Measurements from ENCODE around the gene KRTAP5-2.
"Not testable (repeated sequence)": the region's sequence is repeated elsewhere in the genome, so short reads cannot be mapped to it uniquely, and the experiment has no call there.

KRTAP5-2 gene, protein sequence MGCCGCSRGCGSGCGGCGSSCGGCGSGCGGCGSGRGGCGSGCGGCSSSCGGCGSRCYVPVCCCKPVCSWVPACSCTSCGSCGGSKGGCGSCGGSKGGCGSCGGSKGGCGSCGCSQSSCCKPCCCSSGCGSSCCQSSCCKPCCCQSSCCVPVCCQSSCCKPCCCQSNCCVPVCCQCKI

DNA sequence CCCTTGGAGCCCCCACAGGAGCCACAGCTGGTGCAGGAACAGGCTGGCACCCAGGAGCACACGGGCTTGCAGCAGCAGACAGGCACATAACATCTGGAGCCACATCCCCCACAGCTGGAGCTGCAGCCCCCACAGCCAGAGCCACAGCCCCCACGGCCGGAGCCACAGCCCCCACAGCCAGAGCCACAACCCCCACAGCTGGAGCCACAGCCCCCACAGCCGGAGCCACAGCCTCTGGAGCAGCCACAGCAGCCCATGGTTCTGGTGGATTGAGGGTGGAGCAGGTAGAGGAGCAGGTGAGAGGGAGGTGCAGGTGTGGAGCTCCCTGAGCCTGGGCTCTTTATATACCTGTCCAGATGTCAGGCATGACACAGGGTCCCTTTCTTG is at the start of gene KRTAP5-2:
Gene KRTAP5-2, minus strand, starts transcription at position 301 of the 387 bp plus-strand sequence. Its CDS starts 44 bp downstream, at position 257.
- DNase-seq (ENCODE audit: low read depth): no peak
- H3K4me3 ChIP-seq (ENCODE audit: low read length): no peak within 1 kb of the TSS
- TF ChIP-seq, protein P1, sequence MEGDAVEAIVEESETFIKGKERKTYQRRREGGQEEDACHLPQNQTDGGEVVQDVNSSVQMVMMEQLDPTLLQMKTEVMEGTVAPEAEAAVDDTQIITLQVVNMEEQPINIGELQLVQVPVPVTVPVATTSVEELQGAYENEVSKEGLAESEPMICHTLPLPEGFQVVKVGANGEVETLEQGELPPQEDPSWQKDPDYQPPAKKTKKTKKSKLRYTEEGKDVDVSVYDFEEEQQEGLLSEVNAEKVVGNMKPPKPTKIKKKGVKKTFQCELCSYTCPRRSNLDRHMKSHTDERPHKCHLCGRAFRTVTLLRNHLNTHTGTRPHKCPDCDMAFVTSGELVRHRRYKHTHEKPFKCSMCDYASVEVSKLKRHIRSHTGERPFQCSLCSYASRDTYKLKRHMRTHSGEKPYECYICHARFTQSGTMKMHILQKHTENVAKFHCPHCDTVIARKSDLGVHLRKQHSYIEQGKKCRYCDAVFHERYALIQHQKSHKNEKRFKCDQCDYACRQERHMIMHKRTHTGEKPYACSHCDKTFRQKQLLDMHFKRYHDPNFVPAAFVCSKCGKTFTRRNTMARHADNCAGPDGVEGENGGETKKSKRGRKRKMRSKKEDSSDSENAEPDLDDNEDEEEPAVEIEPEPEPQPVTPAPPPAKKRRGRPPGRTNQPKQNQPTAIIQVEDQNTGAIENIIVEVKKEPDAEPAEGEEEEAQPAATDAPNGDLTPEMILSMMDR (IDR thresholded peaks at IDR 0.05; ENCODE audit: insufficient read depth, low read depth, low read length, missing control alignments): no peak

DNA sequence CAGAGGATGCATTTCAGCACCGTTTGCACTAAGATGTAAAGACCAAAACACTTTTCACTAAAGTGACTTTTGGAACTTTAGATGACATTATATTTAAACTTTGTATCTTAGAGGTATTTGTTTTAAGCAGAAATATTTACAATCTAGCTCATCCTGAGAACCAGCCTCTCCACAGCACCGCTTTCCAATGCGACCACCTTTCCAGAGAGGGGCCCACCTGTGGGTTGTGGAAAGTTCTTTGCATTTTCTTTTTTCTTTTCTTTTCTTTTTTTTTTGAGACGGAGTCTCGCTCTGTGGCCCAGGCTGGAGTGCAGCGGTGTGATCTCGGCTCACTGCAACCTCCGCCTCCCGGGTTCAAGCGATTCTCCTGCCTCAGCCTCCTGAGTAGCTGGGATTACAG is 48.4 kb upstream of the KRTAP5-2 start:
- DNase-seq (ENCODE audit: low read depth); H3K4me3 ChIP-seq (ENCODE audit: low read length): not testable (repeated sequence)

DNA sequence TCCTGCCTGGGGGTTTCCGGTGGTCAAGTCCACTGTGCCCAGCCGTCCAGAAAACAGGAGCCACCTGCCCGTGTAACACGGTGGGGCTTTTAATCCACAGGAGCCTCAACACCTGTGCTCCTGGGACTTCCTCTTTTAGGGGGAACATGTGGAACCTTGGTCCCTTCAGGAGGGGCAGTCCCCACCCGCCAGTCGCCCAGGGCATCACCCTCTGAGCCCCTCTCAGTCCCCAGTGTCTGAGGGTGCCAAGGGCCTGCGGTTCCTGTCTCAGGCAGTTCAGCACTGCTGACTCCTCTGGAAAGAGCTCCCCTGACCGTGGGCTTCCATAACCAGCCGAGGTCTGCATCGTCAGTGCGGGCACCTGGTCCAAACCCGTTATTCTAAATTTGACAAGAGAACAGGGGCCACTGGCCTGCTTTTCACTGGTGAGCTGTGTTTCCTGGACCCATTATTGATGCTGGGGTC is 47.3 kb upstream of the KRTAP5-2 start:
- TF ChIP-seq, protein P1 (IDR thresholded peaks at IDR 0.05; ENCODE audit: insufficient read depth, low read depth, low read length, missing control alignments): no peak
- no peak for DNase-seq (ENCODE audit: low read depth)
- H3K4me3 ChIP-seq (ENCODE audit: low read length): no peak overlapping the region

DNA sequence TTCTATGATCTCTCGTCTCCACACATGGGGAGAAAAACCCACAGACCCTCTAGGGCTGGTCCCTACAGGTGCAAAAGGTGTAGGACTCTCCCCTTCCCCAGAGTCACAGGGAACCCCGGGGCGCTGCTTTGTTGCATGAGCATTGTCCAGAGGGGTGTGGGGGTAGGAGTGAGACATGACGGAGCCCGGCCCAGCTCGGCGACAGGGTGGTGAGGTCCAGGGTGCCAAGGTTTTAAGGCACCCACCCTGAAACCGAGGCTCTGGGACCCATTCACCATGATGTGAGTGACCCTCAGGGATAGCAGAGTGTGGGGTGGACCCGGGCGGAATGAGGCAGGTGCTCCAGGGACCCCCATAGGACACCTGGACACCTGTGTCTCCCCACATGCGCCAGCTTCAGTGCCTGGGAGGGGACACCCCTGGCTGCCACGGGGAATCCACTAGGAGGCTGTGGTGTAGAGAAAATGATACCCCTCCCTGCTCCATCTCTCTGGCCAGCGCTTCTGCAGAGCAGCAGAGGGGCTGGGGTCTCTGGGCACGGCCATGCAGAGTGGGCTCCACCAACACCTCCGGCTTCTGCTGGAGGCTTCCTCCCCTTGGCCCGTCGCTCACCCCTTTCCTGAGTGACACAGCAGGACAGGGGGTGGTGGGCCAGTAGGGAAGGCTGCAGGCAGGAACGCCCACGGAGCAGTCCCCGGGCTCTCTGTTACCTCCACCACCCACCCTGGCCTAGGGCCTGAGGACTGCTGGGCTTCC is 46.7 kb upstream of the KRTAP5-2 start:
- H3K4me3 ChIP-seq (ENCODE audit: low read length): no peak overlapping the region
- TF ChIP-seq, protein P1 (IDR thresholded peaks at IDR 0.05; ENCODE audit: insufficient read depth, low read depth, low read length, missing control alignments): no peak
- no peak for DNase-seq (ENCODE audit: low read depth)

DNA sequence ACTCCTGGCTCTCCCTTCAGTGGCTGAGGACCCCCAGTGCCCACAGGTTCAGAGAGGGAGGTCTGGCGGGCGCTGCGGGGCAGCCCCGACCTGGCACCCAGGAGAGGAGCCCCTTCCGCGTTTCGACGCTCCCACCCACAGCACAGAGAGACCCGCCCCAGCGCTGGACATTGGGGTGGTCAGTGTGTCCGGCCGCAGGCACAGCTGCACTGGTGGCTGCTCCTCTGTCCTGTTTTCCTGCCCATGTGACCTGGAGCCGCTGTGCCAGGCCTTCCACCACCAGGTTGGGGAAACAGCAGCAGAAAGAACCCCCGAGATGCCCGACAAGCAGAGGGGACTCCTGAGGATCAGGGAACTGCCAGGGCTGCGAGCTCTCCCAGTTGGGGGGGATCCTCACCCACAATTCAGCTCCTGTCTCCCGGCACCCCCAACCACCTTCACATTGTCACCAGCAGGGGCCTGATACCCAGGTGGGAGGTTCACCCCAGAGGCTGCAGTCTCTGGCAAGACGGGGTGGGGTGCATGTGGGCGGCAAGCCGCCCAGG is 45.1 kb upstream of the KRTAP5-2 start:
- no peak overlapping the region for H3K4me3 ChIP-seq (ENCODE audit: low read length)
- no peak for DNase-seq (ENCODE audit: low read depth)
- TF ChIP-seq, protein P1 (IDR thresholded peaks at IDR 0.05; ENCODE audit: insufficient read depth, low read depth, low read length, missing control alignments): no peak

DNA sequence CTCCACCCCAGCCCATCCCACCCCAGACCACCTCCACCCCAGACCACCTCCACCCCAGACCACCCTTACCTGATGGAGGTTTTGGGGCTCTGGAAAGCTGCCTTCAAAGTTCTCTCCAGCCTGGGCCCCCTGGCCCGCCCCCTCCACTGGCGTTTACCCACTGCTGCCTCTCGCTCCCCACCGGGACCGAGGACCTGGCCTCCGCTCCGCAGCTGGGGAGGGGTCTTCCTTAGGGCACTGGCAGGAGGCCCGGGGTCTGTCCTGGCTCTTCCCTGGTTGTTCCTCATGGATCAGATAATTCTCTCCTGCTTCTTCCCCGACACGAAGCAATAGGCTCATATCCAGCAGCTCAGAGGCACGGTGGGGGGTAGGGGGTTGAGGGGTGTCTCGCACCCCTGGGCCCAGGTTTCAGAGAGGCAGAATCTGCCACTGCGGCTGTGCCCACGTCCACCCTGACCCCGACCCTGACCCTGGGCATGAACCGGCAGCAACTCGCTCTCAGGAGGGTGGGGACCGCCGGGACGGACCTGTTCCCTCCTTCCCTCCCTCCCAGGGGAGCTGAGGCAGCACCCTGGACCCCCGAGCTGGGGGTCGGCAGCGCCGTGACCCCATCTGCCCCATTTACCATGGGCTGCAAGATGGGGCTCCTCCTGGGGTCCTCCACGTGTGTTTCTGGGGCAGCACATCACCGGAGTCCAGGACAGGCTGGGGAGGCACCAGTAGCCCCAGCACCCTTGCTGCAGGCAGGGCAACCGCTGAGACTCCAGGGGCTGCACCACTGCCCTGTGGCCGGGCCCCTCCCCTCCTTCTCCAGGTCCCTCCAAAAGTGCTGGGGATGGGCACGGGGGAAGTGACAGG is 44.4 kb upstream of the KRTAP5-2 start:
- DNase-seq (ENCODE audit: low read depth): no peak
- H3K4me3 ChIP-seq (ENCODE audit: low read length): no peak overlapping the region
- TF ChIP-seq, protein P1 (IDR thresholded peaks at IDR 0.05; ENCODE audit: insufficient read depth, low read depth, low read length, missing control alignments): no peak

DNA sequence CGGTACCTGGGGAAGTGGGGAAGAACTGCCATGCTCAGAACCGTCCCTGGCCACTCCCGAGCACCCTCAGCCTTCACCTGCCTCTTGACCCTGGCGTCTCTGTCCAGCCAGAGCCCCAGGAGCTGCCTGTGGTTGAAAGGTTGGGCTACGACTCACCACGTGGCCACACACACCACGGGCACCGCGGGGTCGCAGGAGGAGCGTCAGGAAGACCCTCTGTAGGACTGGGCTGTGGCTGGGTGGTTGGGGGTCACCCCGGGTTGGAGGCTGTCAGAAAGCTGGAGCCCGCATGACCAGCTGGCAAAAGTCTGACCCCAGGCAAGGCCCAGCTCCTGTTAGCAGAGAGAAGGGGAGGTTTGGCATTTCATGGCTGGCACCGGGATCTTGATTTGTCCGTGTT is 43.0 kb upstream of the KRTAP5-2 start:
- TF ChIP-seq, protein P1 (IDR thresholded peaks at IDR 0.05; ENCODE audit: insufficient read depth, low read depth, low read length, missing control alignments): no peak
- no peak overlapping the region for H3K4me3 ChIP-seq (ENCODE audit: low read length)
- no peak for DNase-seq (ENCODE audit: low read depth)

Data from epithelial cell of esophagus (primary cell).